ENCODE results near the gene AOC3.

DNA sequence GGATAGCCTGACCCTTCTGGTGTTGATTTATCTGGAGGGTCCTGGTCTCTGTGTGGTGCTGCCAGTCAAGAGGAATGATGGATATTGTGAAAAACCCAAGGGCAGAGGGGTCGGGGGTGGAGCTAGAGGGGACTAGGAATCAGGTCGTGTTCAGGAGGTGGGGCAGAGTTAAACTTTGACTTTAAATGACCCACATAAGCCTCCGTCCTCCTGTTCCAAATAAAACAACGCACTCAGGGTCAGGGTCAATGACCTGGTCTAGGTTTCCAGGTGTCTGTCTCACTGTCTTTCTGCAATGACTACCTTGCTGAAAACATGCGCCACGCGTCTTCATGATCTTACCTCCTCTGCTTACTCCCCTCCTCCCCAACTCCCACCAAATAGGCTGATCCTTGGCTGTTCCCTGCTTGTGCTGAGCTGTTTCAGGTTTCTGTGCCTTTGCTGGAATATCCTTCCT lies 14.7 kb downstream of the AOC3 start:
- TF ChIP-seq, protein P1, sequence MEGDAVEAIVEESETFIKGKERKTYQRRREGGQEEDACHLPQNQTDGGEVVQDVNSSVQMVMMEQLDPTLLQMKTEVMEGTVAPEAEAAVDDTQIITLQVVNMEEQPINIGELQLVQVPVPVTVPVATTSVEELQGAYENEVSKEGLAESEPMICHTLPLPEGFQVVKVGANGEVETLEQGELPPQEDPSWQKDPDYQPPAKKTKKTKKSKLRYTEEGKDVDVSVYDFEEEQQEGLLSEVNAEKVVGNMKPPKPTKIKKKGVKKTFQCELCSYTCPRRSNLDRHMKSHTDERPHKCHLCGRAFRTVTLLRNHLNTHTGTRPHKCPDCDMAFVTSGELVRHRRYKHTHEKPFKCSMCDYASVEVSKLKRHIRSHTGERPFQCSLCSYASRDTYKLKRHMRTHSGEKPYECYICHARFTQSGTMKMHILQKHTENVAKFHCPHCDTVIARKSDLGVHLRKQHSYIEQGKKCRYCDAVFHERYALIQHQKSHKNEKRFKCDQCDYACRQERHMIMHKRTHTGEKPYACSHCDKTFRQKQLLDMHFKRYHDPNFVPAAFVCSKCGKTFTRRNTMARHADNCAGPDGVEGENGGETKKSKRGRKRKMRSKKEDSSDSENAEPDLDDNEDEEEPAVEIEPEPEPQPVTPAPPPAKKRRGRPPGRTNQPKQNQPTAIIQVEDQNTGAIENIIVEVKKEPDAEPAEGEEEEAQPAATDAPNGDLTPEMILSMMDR (IDR thresholded peaks at IDR 0.05): no peak
- no peak for TF ChIP-seq POLR2A (IDR thresholded peaks at IDR 0.05)

All from adrenal gland (tissue), 5 donors.